ENCODE measurements around the gene PLXDC2.

The PLXDC2 gene

DNA sequence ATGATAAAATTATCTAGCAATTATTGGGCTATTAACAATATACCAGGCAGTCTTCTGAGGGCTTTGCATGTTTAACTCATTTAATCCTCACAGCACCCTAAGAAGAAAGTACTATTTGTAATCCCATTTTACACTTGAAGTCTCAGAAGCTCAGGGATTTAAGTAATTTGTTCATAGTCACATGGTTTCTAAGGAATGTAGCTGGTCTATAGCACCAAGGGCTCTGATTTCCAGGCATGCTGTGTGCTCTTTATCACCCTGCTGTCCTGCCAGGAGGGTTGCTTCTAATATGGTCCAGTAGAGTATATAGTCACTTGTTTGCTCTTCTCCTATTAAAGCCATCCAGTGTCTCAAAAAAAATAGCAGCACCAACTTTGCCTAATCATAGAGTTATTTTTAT lies 417.2 kb downstream of the PLXDC2 start:
- DNase-seq = no peak

DNA sequence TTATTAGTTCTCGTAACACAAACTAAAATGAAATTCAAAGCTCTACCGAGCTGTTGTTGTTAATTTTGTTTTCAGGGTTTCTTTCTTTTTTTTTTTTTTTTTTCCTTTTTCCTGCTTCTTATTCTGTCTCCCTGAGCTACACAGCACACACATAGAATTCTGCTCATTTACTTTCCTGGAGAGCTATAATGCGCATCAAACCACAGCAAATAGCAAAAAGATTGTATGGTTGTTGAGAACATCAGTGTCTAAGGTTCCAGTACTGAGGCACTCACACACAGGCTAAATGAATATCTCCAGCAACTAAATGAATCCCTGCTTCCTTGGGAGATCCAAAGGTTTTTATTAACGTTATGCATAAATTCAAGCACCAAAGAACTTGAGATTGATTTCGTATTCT lies 418.3 kb downstream of the PLXDC2 start:
- DNase-seq = no peak

DNA sequence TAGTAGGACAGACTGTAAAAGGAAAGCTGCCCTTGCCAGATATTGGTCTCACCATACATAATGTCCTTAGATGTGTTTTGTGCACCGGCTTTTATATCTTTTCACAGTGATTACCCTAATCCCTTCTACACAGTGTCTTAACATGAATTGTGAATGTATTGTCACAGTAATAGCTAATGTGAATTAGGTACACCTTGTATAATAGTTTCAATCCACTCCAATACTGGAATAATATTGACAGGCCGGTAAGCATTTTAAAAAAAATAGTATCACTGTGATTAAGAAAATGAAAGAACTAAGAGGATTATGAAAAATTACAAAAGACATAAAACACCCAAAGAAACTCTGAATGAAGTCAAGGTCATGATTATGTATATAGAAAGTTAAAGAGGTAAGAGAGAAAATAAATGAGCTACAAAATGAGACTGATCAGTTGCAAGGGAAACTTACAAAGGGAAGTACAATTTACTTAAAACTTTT lies 420.9 kb downstream of the PLXDC2 start:
- DNase-seq = no peak

DNA sequence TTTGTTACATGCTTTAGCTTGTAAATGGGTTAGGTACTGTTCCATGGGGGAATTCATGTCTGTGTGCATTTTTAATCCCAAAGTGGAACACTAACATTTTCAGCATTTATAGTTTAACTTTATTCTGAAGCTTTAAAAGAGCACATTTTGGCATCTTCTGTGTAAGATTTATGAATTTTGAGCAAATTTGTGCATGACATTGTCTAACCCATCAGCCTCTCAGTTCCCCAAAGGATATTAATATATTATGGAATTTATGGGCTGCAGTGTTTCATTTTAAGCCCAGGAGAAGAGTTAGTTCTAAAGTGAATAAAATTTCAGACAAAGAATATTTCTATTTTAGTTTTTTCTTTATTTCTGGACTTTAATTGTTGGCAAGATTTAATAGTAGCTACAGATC lies 421.4 kb downstream of the PLXDC2 start:
- DNase-seq = no peak

DNA sequence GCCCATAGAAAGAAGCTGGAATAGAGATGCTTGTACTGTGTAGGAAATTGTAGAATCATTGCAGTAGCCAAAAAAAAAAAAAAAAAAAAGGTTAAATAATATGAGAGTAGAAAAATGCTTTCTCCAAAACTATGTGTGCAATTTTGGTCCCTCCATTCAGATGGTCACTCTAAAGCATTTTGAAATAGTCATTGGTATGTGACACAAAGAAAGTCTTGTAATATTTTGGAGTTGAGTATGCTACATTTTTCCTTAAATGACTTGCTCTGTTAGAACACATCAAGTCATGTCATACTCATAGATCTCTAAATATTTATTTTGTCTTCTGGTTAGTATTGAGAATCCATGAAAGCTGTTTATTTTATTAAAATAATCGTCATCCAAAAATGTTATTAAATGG lies 424.4 kb downstream of the PLXDC2 start:
- DNase-seq = no peak

DNA sequence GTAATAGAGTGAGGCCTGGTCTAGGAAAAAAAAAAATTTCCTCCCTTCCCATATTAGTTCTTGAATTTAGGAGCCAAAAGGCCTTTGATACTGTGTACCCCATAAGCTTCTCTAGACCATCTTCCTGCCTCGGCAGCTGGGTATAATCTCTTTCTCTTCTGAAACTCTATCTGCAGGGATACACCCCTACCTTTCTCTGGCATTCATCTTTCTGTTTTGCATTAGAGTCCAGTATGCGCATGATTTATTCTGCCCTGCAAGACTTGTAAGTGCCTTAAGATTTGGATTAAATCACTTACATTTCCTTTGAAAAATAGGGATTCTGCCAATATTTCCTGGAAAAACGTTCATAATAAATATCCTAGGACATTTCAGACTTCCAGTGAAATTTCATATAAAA lies 431.2 kb downstream of the PLXDC2 start:
- no peak for DNase-seq

DNA sequence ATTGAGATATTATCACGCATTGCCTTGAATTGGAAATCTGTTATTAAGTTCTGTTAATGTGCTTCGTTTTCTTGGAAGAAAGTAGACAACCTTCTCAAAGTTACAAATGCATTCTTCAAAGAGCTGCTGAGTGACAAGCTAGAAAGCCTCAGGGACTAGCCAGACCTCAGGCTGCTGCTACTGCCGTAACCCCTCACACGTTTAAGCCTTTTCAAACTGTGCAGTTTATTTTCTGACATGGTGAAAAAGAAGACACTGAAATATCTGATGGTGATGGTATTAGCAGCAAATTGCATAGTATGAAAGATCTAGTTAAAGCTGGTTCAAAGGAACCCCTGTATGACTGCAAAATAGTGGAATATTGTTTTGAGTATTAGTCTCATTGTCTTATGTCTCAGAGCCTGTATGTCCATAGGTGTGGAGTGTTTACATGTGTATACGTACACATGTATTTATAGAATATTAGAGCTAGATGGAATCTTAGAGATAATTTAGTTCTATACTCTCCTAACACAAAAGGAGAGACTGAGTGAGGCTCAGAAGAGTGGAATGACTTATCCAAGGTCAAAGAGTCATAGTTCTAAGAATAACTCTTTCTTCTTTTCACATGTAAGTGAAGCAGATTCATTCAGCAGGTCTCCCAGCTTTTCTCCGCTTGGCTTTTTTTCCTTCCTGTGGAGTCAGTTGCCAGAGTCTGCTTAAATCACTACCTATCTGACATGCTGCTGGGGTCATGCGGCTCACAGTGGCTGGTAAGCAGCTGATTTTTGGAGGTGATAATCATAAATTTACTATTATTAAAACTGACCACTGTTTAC lies 431.9 kb downstream of the PLXDC2 start:
- no peak for DNase-seq

DNA sequence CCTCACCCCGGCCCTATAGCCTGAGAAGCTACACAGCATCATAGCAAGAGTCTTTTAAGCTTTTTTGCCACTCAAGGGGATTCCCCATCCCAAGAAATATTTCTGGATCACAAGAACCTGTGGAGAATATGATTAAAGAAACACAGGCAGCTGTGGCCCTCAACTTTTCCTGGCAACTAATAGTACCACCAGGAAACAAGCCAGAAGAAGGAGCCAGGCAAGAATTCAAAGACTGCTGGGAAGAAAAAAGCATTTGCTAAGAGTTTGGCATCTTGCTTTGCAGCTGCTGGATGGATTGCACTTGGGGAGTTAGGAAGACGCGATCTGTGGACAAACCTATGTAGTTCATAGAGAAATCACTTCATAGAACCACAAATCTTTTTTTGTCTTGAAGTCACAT lies 437.8 kb downstream of the PLXDC2 start:
- DNase-seq = peak; percentile 13

DNA sequence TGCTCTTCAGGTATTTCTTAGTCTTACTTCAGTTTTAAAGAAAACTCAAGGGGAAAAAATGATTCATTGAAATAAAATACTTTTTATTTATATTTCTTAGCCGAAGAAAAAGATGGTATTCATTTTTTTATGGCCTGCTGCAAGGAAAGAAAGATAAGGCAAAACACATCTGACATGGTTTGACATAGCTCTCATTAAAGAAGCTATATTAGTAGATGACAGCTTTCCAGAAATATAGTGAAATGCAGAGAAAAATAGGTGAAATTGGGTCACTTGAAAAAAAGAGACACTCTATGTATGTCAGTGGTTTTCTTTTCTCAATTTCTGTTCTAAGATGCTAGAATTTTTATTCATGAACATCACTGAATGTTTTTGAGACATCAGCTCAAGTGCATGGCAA lies 438.3 kb downstream of the PLXDC2 start:
- no peak for DNase-seq

DNA sequence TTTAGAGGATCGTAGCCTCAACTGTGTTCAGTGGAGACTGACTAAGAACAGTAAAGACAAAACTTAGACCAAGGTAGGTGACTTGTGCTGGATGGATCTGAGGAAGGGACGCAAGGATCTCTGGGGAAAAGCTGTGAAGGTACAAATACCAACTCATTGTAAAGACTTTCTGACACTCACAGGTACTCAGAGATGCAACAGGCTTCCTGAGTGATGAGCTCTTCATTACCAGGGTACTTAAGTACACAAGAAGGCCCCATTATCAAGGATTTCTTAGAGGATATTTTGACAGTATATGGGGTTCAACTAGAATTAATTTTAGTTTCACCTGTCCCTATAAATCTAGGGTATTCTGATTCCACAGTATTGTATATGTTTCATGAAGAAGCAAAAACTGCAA lies 440.7 kb downstream of the PLXDC2 start:
- no peak for DNase-seq

DNA sequence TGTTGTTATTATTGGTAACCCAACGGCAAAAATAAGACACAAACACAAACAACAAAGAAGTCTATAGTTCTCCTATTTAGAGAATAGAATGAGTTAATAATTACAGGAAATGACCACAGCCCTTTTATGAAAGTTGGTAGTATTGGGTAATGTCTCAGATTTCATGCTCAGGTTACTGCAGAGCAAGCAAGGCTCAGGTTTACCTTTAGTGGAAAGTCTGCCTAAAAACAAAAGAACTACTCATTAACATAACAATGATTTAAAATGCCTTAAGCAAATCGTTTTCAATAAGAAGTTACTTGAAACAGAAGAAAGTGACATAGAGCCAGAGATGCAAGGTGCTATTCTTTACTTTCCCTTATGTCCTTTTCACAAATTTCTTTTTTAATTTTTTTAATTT lies 441.2 kb downstream of the PLXDC2 start:
- no peak for DNase-seq

DNA sequence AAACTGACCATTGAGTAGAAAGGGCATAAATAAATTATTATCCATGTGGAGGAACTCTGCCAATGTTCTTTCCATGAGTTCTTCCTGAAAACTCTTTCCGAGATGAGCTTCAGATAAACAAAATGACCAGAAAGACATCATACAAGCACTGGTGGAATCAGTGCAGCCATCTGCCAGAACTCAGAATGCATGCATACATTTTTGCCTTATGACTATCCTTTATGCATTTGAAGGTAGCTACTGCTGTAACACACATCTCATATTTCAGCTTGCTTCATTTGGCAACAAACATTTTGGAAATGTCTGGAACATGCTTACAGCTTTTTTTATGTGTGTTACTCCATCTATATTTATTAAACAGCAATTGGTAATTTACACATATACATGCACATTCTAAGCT lies 448.9 kb downstream of the PLXDC2 start:
- no peak for DNase-seq

DNA sequence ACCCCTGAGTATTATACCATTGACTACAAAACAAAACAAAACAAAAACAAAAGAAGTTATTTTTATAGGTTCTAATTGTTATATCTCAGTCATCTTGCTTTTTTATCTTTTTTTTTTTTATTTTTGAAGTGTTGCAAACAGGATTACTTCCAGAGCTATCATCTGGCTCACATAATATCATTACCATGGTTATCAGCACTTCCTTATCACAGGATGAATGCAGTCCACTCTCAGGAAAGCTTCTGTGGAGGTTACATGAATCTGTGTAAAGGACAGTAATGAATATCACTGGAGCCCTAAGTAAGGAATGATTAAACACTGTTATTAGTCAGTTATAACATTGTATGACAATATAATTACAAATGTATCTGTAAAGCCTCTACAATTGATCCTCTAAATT lies 451.5 kb downstream of the PLXDC2 start:
- no peak for DNase-seq

DNA sequence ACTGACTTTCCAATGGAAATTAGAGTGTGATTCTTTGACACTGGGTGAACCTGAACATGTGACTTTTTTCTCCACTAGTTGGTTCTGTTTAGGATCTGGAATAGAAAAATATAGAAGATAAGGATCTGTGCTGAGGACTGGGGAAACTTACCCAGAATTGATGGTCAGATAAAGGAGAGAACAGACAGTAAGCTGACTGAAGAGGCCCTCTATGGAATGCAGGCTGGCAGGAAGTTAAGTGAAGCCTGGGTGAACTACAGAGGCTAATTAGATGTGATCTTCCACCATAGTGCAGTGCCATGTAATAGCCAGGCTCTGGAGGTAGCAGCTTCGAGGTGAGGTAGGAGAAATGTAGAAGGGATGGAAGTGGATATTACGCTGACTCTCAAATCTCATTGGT lies 455.3 kb downstream of the PLXDC2 start:
- DNase-seq = no peak

DNA sequence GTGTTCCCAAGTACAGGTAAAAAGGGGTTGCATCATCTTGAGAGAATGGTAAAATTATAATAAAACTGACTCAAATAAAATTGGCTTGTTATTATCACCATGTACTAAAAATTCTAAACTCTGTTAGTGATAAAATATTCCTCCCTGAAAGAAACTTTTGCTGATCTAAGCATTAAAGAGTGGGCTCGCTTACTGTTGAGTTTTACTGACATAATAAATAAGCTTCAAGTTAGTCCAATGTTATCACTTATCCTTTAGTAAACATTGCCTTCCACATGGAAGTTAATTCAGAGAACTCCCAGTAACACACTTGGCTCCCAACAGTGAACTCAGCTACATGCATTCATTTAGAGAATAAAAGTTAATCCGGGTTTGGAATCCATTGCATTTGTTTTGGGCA lies 456.4 kb downstream of the PLXDC2 start:
- no peak for DNase-seq

DNA sequence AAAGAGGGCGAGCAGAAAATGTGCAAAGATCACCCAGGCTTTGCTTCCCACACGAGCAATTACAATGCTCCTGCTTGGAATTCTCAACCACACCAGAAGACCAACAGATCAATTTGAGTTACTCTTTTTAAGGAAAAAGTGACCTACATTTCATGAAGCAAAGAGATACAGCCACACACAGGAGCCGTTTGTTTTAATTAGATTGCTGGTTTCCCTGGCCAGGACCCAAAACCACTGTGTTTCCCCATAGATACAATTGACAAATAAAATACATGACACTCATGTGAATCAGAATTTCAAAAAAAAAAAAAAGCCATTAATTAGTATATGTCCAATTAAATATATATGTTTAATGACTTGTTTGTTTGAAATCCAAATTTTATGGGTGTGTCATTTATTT lies 458.3 kb downstream of the PLXDC2 start:
- no peak for DNase-seq

DNA sequence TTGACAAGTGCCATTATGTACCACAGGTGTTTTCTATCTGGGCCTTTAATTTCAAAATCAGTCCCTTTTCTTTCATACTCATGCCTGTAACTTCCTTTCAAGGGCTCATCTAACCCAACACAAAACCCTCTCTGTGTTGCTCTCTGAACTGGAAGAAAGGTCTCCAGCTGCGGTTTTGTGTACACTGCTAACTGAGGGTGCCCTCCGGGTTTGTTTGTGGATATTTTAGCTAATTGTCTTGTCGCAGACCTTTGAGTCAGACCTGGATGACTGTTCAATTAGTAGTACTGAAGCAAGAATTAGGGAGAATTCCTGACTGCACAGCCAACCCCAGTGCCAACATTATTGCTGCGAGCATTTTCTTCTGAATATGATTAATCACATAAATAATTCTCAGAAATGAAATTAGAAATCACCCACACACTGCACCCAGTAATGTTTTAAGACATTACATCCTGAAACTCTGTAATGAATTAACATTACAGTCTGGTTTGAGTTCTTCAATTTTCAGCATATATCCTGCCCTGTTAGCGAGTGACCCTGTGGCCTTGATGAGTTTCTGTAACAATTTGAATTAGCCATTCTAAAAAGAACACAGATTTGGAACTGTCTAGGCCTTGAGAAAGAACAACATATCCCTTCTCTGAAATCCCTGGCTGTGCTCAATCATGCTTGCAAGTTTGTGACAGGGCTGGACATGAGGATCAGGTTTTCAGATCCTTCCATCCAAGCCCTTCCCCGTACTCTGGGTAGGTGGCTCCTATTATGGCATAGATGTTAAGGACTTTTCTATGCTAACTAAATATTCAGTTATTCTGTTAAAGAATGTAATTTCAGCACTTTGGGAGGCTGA lies 460.1 kb downstream of the PLXDC2 start:
- DNase-seq = no peak

DNA sequence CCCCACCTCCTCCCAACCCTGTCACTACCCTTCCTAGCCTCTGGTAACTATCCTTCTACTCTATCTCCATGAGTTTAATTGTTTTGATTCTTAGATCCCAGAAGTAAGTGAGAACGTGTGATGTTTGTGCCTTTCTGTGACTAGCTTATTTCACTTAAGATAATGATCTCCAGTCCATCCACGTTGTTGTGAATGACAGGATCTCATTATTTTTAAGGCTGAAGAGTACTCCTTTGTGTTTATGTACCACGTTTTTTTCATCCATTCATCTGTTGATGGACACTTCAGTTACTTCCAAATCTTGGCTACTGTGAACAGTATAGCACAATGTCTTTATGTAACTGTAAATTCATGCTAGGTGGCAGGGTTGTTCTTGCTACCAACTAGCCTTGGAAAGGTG lies 461.6 kb downstream of the PLXDC2 start:
- no peak for DNase-seq

DNA sequence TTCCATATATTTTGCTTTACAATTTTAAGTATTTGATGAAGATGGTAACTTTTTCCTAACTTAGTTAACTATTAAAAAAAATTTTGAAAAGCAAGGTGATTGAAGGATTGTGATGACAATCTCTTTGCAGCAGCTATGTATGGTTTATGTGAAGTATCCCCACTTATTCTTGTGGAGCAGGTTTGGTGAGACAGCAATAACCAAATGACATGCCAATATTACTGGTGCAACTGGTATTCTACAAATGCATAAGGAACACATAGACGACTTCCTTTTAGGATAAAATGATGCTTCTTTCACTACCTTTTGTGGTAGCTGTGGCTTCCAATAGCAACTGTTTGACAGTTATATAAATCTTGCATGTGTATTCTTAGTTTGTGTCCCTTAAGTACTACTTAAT lies 465.3 kb downstream of the PLXDC2 start:
- no peak for DNase-seq

DNA sequence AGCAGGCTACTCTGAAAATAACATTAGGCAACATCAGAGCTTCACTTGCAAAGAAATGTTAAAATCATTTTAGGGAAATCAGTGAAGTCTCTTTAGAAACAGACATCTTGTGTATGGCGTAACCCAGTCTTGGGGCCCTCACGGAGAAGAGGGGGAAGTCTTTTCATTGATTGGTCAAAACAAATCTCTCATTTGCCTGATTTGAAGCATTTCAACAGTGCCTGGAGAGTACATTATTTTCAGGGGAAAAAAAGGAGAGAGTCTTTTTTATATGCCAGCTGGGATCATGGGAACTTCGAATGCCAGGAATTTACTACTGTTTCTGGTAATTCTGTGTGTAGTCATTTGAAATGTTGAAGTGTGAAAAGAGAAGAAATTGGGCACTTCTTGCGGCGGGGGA lies 471.4 kb downstream of the PLXDC2 start:
- DNase-seq = no peak

DNA sequence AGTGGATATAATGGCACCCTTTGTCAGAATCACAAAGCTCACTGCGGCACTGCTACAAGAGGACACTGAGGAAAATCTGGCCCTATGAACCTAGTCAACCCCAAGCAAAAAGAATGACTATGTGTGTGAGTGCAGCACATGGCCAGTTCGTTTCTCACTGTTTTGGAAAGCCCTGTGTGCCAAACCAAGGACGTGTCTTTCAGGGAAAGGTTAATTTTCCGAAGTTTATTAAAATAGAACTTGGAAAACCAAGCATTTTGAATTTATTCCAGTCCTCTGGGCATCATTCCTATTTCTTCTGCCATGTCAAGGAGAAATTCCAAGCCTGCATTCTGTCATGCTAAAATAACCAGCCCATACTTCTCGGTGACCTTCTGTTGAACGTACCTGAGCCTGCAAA lies 471.8 kb downstream of the PLXDC2 start:
- peak; percentile 19 for DNase-seq

DNA sequence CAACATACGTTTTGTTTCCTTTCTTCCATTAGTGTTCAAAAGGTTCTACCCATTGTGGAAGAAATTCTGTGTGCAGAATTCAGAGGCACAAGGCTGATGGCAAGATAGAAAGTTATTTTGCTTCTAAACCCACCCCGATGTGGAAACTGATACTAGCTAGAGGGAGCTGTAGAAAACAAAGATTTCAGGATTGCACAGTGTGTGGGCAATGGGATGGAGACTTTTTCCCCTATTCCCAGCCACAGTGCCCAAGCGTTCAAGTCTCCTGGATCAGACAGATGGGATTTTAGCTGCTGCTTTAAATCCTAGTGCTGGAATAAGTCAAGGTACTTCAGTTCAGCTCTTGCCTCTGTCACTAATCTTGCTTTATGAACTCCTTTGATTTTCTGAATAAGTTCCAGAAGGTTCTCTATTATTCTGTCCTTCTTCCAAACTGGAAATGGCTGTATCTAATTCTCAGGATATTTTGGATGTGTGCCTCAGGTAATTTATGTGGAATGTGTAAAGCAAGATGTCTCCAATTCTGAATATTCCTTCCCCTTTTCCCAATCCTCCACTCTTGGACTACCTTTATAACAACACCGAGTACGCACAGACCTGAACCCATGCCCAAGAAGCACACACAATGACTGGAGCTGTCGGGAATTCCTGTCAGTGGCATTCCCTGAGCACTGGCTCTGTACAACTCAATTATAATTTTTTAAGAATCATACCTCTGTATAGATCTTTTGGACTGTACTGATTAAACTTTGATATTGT lies 473.0 kb downstream of the PLXDC2 start:
- peak; percentile 7 for DNase-seq

DNA sequence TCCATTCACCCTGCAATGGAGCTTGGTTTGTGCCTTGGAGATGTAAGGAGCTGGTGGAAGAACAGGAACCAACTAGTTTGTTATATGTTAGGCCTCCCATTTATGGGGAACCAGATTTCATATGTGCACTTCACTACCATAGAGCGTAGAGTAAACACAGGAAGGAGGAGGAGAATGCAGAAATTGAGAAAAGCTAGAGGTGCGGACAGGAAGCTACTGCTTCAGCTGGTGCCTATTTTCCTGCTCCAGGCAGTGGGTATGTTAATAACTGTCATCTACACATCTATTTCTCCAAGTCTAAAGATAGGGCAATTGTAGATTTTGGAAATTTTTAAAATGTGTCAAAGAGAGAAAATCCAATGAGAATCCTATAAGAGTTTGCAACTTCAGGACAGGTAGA lies 482.2 kb downstream of the PLXDC2 start:
- no peak for DNase-seq

Measured in NCI-H446 treated with DMSO at 0.1 percent for 48 hours (cell line).